Lung (tissue), 12 donors: ENCODE measurements around the gene STARD13. TPM values are rescaled to one million over a fixed set of nuclear protein-coding genes. Genes with fewer than 3 reads are reported as not detected.

Experiments used
- ATAC-seq: fragments of 200-7000 bp; cut with Tn5 transposase; one replicate; pipeline ENCODE4 v1.9.1; 2020; ENCODE audit warnings: moderate number of reproducible peaks; ENCODE audit not compliant: insufficient read depth, low FRiP score
- DNase-seq, 3 donors: peaks; one replicate each; pipeline ENCODE4 v3.0.0-alpha.2; 2013 to 2017
- H3K27ac ChIP-seq, 2 donors: one replicate each; pipeline ENCODE4 v1.5.1; 2013; ENCODE audit warnings: mild to moderate bottlenecking in 2 of 2, moderate library complexity in 2 of 2, control low read depth in 1 of 2, inconsistent platforms in 1 of 2, low read depth in 1 of 2, low read length in 1 of 2
- H3K27me3 ChIP-seq, 3 donors: one replicate each; pipeline ENCODE4 v1.5.1; 2013; ENCODE audit warnings: low read length in 2 of 3; ENCODE audit not compliant: control insufficient read depth in 3 of 3, insufficient read depth in 3 of 3
- H3K36me3 ChIP-seq, 4 donors: one replicate each; pipeline ENCODE4 v1.5.1; 2013; ENCODE audit warnings: low read length in 4 of 4, mild to moderate bottlenecking in 1 of 4, moderate library complexity in 1 of 4; ENCODE audit not compliant: control insufficient read depth in 4 of 4, insufficient read depth in 4 of 4
- H3K4me1 ChIP-seq, 5 donors: one replicate each; pipeline ENCODE4 v1.5.1; 2013; ENCODE audit warnings: low read length in 5 of 5, mild to moderate bottlenecking in 2 of 5, moderate library complexity in 1 of 5; ENCODE audit not compliant: control insufficient read depth in 5 of 5, insufficient read depth in 5 of 5
- H3K4me3 ChIP-seq: one replicate; pipeline ENCODE4 v1.5.1; 2013; ENCODE audit warnings: mild to moderate bottlenecking, control low read depth, moderate library complexity
- H3K9ac ChIP-seq, 2 donors: one replicate each; pipeline ENCODE4 v1.5.1; 2013; ENCODE audit warnings: low read length in 2 of 2, control low read depth in 1 of 2; ENCODE audit not compliant: insufficient read depth in 1 of 2
- H3K9me3 ChIP-seq, 4 donors: one replicate each; pipeline ENCODE4 v1.5.1; 2013; ENCODE audit warnings: low read length in 3 of 4, mild to moderate bottlenecking in 1 of 4, moderate library complexity in 1 of 4; ENCODE audit not compliant: control insufficient read depth in 4 of 4, insufficient read depth in 3 of 4
- WGBS, 2 donors: extraction: QIAGEN DNeasy Blood & Tissue Kit; methylation state at CpG; one replicate each; pipeline ENCODE4 v1.1.7; 2013; 5-methylcytosine and 5-hydroxymethylcytosine counted together
- polyA plus RNA-seq, 2 donors: library from polyadenylated mRNA; stranded (reverse); fragments of 200-250 nt; gene quantifications; one replicate each; pipeline ENCODE4 v1.2.1, GENCODE V29; 2013
- total RNA-seq, 2 donors: library from RNA; depleted of rRNA in 1 of 2; stranded (reverse); fragments of >200 nt in 1 of 2; gene quantifications; one replicate each; pipeline ENCODE4 v1.2.1, GENCODE V29; 2014 to 2021
- TF ChIP-seq, protein P1 (sequence below): IDR thresholded peaks from 2 replicates; pipeline ENCODE4 v1.5.1; 2012; ENCODE audit warnings: mild to moderate bottlenecking; ENCODE audit errors: control extremely low read depth, extremely low read depth
- donor health status: control.
- donor health status: control.
- donor health status: Bipolar disorder and iron deficiency.
- donor health status: healthy.
- donor health status: DM: yes; HTN: yes; CAD: no.

STARD13 gene
- total and polyA plus RNA-seq, 4 donors: 7.9 to 91.6 (median 29.7) TPM

DNA sequence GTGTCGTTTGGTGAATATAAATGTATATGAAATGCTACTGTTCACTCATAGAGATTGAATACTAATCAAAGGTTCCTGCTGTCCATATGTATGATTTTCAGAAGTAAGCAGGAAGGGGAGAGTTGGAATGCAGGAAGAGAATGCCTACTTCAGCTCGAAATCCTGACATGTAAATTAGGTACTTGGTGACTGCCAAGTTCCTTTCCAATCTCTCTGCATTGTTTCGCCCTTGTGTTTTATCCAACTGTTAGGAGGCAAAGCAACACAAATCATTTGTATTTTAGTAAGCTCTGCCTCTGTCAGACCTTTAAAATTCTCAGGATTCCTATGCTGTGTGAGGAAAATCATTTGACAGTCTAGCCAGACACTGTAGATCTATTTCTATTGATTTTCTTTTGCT, 9.0 kb downstream of the STARD13 start:
- peak overlapping the region in 1 of 2 donors; percentile 88 for H3K27ac ChIP-seq
- H3K4me3 ChIP-seq: no peak overlapping the region
- ATAC-seq: no peak
- peak in 1 of 3 donors; percentile 32 for DNase-seq
- 51 to 61% methylated on average over 3 of the region's 3 CpGs for WGBS, 2 donors
- H3K36me3 ChIP-seq: no peaks in the 10 kb centered on the region
- no peaks in the 10 kb centered on the region for H3K9me3 ChIP-seq
- no peaks in the 10 kb centered on the region for H3K27me3 ChIP-seq
- peaks cover 0 to 37% (median 5%) of the 10 kb centered on the region in 5 donors for H3K4me1 ChIP-seq
- TF ChIP-seq, protein P1, sequence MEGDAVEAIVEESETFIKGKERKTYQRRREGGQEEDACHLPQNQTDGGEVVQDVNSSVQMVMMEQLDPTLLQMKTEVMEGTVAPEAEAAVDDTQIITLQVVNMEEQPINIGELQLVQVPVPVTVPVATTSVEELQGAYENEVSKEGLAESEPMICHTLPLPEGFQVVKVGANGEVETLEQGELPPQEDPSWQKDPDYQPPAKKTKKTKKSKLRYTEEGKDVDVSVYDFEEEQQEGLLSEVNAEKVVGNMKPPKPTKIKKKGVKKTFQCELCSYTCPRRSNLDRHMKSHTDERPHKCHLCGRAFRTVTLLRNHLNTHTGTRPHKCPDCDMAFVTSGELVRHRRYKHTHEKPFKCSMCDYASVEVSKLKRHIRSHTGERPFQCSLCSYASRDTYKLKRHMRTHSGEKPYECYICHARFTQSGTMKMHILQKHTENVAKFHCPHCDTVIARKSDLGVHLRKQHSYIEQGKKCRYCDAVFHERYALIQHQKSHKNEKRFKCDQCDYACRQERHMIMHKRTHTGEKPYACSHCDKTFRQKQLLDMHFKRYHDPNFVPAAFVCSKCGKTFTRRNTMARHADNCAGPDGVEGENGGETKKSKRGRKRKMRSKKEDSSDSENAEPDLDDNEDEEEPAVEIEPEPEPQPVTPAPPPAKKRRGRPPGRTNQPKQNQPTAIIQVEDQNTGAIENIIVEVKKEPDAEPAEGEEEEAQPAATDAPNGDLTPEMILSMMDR: no peak
- H3K9ac ChIP-seq: no peak overlapping the region

DNA sequence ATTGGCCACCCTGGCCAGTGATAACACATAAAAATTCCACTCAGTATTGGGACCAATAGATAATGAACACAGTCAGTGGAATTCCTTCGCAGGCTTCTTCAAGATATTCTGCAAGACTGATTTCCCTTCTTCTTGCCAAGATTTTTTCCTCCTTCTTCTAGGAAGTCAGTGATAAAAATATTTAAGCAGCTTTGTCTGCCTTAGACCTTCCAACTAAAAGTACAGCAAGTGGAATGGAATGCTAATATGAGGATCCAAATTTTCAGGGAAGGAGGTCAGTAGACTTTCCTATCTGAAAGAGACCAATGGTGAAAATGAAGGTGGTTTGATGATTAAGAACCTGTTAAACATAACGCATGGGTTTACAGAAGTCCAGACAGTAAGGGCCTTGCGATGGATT, 9.6 kb downstream of the STARD13 start:
- no peak for DNase-seq
- no peaks in the 10 kb centered on the region for H3K27me3 ChIP-seq
- WGBS, 2 donors: 69 to 87% methylated on average over 3 of the region's 3 CpGs
- TF ChIP-seq, protein P1: no peak
- H3K9me3 ChIP-seq: no peaks in the 10 kb centered on the region
- no peak for ATAC-seq
- peak overlapping the region in 1 of 2 donors; percentile 50 for H3K27ac ChIP-seq
- H3K36me3 ChIP-seq: no peaks in the 10 kb centered on the region
- H3K4me1 ChIP-seq: peaks cover 0 to 42% (median 12%) of the 10 kb centered on the region in 5 donors
- H3K9ac ChIP-seq: no peak overlapping the region
- no peak overlapping the region for H3K4me3 ChIP-seq

DNA sequence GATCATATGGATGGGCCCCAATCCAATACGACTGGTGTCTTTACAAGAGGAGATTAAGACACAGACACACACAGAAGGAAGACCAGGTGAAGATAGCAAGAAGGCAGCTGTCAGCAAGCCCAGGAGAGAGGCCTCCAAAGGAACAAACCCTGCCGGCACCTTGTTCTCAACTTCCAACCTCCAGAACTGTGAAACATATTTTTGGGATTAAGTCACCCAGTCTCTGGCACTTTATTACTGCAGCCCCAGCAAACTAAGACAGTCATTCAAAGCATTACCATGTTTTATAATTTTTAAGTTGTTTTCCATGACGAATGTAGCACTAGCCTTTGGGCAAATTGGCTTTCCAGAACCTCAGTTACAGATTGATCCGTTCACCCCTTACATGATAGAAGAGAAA, 11.3 kb downstream of the STARD13 start:
- H3K36me3 ChIP-seq: peaks cover 0 to 2% (median 0%) of the 10 kb centered on the region in 4 donors
- TF ChIP-seq, protein P1: no peak
- no peak for DNase-seq
- no peaks in the 10 kb centered on the region for H3K27me3 ChIP-seq
- ATAC-seq: no peak
- H3K9me3 ChIP-seq: no peaks in the 10 kb centered on the region
- peaks cover 0 to 42% (median 17%) of the 10 kb centered on the region in 5 donors for H3K4me1 ChIP-seq
- no peak overlapping the region for H3K9ac ChIP-seq
- peak overlapping the region in 1 of 2 donors; percentile 75 for H3K27ac ChIP-seq
- WGBS, 2 donors: 90 to 96% methylated on average over 4 of the region's 4 CpGs
- no peak overlapping the region for H3K4me3 ChIP-seq
